Activated T-cell treated with anti-CD3 and anti-CD28 coated beads for 4 hours (primary cell): ENCODE results near the gene GLYATL1B.
"Not testable (repeated sequence)": the region's sequence is repeated elsewhere in the genome, so short reads cannot be mapped to it uniquely, and the experiment has no call there.

Experiments
- DNase-seq: peaks from one replicate; pipeline ENCODE4 v3.0.0-alpha.2; 2020

The GLYATL1B gene, protein sequence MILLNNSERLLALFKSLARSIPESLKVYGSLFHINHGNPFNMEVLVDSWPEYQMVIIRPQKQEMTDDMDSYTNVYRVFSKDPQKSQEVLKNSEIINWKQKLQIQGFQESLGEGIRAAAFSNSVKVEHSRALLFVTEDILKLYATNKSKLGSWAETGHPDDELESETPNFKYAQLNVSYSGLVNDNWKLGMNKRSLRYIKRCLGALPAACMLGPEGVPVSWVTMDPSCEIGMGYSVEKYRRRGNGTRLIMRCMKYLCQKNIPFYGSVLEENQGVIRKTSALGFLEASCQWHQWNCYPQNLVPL

GRCh38 chr11:59086007-59086406 lies at the start of gene GLYATL1B:
TSS of gene GLYATL1B (plus strand) at chr11:59086307. CDS start at chr11:59086307, 0 bp downstream.
- not testable (repeated sequence) for DNase-seq

DNA sequence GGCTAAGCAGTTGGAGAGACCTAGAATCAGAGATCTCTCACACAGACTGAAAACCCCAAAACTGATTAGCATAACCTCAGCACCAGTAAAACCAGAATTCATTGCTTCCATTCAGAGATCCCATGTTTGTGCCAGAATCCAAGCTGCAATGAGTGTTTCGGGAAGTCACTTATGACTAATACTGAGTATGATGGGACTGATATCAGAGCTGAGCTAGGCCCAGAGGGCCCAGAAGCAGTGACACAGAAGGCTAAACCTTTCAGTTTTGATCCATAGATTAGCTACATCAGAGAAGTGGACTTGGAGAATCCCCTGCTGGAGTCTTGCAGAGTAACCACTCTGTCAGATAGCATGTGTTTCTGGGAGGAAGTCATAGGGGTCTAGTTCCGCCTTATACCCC lies 49.6 kb upstream of the GLYATL1B start:
- DNase-seq: not testable (repeated sequence)

DNA sequence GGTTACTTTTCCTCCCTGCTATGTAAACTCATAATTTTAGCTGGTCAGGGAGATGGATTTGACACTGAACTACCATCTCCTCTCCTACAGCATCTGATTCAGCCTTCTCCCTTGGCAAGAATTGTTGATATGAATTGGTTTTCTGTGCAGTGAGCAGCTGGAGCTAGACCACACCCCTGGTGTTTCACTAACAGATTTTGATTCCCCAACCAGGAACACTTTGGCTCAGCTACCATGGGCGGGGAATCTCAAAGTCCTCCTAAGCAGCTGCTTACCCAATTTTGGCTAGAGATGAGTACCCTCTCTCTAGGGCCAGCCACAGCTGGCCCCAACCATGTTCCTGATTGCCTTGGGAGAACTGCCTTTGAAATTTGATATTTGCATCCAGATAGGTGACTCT lies 48.7 kb upstream of the GLYATL1B start:
- DNase-seq: not testable (repeated sequence)

DNA sequence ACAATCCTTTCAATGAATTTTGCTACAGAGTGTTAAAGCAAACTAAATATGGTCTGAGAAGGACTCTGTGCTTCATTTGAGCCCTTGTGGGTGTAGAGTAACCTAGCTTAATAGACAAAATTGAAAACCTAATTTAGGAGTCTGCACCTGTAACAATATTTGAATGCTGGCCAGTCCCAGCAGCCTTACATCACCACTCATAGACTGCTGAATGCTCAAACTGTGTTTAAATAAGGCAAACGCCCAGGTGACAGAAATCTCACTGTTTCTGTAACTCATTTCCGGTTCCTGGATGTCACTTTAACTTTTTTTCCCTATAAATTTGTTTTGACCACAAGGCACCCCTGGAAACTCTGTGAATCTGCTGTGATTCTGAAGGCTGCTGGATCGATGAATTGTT lies 45.5 kb upstream of the GLYATL1B start:
- no peak for DNase-seq

- not testable (repeated sequence) for DNase-seq
Observed at GRCh38 chr11:59051383-59051782, 34.7 kb upstream of the GLYATL1B start.

DNA sequence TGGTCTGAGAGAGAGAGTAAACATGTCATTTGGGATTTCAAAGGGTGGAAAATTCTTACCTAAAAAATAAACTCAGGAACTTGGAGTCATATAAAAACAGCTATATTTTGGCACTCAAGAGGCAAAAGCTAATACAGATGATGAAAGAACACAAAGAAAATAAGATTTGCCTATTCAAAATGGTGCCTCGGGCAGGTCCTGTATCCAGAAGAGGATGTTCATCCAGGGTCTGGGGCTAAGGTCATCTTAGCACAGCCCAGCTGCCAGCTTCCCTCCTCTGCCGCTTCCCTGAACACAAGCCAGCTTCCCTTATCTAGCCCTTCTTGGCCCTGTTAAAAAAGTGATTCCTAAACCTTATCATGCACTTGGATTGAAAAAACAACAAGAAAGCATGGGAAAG lies 33.8 kb upstream of the GLYATL1B start:
- not testable (repeated sequence) for DNase-seq

- DNase-seq: peak; percentile 72
Observed at GRCh38 chr11:59053387-59053786, 32.7 kb upstream of the GLYATL1B start.

GRCh38 chr11:59058120-59059033 lies 27.7 kb upstream of the GLYATL1B start:
- peak; percentile 70 for DNase-seq

DNA sequence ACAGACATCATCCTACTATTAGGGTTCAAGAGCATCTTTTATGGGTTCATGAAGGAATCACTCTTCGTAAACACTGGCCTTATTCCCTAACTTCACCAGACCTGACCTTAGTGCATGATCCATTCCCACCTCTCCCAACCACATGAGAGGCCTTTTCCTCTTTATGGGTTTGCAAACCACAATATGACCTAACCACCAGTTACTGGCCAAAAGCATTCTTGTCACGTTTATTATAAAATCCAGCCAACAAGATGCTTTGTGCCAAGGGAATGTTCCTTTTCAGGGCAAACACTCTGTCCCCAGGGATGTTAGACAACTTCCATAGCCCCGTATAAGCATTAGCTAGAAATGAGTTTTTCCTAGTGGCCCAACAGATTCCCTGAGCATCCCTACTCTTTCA lies 26.0 kb upstream of the GLYATL1B start:
- not testable (repeated sequence) for DNase-seq

- no peak for DNase-seq
Observed at GRCh38 chr11:59062602-59063529, 23.2 kb upstream of the GLYATL1B start.

GRCh38 chr11:59063996-59064727 lies 21.9 kb upstream of the GLYATL1B start:
- not testable (repeated sequence) for DNase-seq

- no peak for DNase-seq
Observed at GRCh38 chr11:59069087-59069486, 17.0 kb upstream of the GLYATL1B start.

DNA sequence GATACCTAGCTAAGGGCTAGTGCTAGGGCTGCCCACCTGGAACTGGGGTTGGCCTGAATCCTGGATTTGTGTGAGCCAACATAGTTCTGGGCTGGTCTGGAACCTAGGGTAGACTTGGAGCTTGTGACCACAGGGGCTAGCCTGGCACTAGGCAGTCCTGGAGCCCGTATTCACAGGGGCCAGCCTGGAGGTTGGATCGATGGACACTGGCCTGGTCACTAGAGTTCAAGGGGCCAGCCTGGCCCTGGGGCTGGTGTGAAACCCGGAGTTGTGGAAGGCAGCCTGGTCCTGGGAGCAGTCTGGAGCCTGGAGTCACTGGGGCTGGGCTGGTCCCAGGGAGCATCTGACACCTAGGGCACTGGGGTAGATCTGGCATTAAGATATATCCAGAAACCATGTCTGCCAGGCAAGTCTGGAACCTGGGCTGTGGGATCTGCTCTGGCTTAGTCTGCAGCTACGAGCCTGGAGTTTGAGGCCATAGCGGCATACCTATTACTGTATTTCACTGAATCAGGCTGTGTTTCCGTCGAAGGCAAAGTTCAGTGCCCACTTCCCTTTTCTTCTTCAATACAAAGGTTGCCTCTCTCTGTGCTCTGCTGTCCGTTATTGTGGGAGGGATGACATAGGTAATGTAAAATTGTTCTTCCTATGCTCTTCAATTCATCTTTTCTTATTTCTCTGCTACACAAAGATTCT lies 9.1 kb upstream of the GLYATL1B start:
- DNase-seq: no peak

GRCh38 chr11:59078435-59078834 lies 7.7 kb upstream of the GLYATL1B start:
- no peak for DNase-seq

GRCh38 chr11:59079086-59079485 lies 7.0 kb upstream of the GLYATL1B start:
- DNase-seq: no peak

- DNase-seq: not testable (repeated sequence)
Observed at GRCh38 chr11:59080421-59080820, 5.7 kb upstream of the GLYATL1B start.

- not testable (repeated sequence) for DNase-seq
Observed at GRCh38 chr11:59081430-59082020, 4.6 kb upstream of the GLYATL1B start.

DNA sequence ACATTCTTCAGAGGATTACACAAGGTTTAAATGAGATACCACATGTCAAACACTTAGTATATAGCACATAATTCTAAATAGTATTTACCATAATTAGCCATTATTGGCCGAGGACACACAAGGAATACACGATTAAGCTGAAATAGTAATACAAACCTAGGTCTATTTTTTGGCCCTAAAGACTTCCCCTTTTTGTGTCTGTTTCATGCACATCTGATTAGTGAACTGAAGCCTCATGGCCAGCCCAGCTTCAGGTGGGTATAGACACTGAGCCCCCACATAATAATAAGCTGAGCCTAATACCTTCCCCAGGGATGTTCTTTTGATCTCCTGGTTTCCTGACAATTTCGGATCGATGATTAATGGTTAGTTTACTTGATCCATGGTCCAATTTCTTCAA lies 2.1 kb downstream of the GLYATL1B start:
- no peak for DNase-seq

- DNase-seq: not testable (repeated sequence)
Observed at GRCh38 chr11:59093576-59093975, 7.5 kb downstream of the GLYATL1B start.

GRCh38 chr11:59095225-59095624 lies 9.1 kb downstream of the GLYATL1B start:
- not testable (repeated sequence) for DNase-seq
